Neural cell (in vitro differentiated cells): ENCODE measurements around the gene ZCRB1.

ENCODE experiments used
- EZH2 ChIP-seq: fragments of 200-600, 300-800 bp; shearing (Covaris generic), sonication (generic); IDR thresholded peaks from 2 replicates; pipeline ENCODE4 v1.6.1; 2014; ENCODE audit warnings: antibody characterized with exemption, low read length, borderline replicate concordance, mild to moderate bottlenecking; ENCODE audit not compliant: insufficient read depth, poor library complexity, severe bottlenecking
- TF ChIP-seq, protein P1 (sequence below): fragments of 450-650 bp; IDR thresholded peaks from 2 replicates; pipeline ENCODE4 v1.5.1; 2014; ENCODE audit warnings: antibody characterized with exemption, mild to moderate bottlenecking, moderate library complexity; ENCODE audit not compliant: poor library complexity, severe bottlenecking

DNA sequence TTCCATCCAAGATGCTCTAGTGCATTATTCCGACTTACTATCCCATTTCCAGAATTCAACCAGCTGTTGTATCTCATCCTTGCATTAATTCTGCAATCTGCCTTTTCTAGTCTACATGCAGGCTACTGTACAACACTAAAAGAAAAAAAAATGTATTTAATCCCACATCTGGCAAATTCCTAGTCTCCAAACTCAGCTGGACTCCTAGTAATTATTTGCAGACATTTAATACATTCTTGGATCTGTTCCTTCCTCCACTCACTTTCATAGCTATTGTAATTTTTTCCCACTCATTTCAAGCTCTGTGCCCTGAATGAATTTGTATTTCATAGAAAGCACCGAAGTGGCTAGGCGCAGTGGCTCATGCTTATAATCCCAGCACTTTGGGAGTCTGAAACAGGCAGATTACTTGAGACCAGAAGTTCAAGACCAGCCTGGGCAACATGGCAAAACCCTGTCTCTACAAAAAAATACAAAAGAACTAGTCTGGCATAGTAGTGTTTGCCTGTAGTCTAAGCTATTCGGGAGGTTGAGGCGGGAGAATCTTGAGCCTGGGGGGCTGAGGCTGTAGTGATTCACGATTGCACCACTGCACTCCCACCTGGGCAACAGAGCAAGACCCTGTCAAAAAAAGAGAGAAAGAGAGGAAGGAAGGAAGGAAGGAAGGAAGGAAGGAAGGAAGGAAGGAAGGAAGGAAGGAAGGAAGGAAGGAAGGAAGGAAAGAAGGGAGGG, 48.3 kb downstream of the ZCRB1 start:
- TF ChIP-seq EZH2: no peak
- TF ChIP-seq, protein P1, sequence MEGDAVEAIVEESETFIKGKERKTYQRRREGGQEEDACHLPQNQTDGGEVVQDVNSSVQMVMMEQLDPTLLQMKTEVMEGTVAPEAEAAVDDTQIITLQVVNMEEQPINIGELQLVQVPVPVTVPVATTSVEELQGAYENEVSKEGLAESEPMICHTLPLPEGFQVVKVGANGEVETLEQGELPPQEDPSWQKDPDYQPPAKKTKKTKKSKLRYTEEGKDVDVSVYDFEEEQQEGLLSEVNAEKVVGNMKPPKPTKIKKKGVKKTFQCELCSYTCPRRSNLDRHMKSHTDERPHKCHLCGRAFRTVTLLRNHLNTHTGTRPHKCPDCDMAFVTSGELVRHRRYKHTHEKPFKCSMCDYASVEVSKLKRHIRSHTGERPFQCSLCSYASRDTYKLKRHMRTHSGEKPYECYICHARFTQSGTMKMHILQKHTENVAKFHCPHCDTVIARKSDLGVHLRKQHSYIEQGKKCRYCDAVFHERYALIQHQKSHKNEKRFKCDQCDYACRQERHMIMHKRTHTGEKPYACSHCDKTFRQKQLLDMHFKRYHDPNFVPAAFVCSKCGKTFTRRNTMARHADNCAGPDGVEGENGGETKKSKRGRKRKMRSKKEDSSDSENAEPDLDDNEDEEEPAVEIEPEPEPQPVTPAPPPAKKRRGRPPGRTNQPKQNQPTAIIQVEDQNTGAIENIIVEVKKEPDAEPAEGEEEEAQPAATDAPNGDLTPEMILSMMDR: no peak
